NOMO-1 (cell line): ENCODE measurements around the gene RFPL4A.
A peak's percentile ranks its signal among the peaks of the same experiment; 100 is the strongest.

ENCODE experiments used
- DNase-seq, 2 experiments: peaks; one replicate each; lab custom pipeline; 2025; ENCODE audit not compliant: unreplicated experiment in 2 of 2; lab: John Stamatoyannopoulos, UW

The RFPL4A gene

DNA sequence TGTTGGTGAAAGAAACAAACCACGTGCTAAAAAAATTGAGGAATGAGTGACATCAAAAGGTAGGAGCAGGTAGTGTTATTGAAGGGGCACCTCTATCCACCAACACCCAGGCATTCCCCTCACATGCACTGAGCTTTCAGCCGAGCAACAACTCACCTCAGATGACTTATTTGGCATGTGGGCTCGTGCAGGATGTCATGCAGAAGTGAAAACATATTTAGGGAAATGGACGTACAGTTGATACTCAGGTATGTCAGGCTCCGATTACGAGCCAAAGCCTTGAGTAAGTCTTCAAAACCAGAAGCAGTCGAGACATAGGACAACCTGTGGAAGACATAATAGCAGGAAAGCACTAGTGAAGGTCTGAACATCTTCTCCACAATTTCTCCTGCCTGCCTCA lies 42.5 kb downstream of the RFPL4A start:
- no peak for DNase-seq

GRCh38 chr19:55802281-55802680 lies 43.4 kb downstream of the RFPL4A start:
- no peak for DNase-seq

GRCh38 chr19:55809381-55810058 lies 50.6 kb downstream of the RFPL4A start:
- peak; percentile 41 to 72 for DNase-seq

DNA sequence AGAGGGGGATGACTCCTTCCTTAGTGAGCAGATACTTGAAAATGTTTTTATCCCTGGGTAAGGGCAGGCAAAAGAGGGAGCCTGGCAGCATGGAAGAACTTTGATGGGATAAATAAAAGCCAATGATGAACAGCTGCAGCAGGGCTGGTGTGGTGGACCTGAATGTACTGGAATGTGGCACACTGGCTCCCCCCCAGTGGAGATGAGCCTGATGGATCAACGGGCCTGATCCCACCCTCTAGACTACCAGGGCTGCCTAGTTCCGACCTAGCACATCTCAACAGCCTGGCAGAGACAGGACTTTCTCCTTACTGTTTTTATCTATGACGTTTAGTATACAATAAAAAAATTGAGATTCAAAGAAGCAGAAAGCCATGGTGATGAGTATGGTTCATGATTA lies 52.4 kb downstream of the RFPL4A start:
- DNase-seq: no peak

GRCh38 chr19:55812449-55812848 lies 53.6 kb downstream of the RFPL4A start:
- no peak for DNase-seq
